Fibroblast of pulmonary artery (primary cell): ENCODE data around the gene BICDL1.

ENCODE experiments used
- DNase-seq: peaks from one replicate; pipeline ENCODE4 v3.0.0-alpha.2; 2010; ENCODE audit warnings: low read depth
- H3K4me3 ChIP-seq: replicated peaks from 2 replicates; pipeline ENCODE4 v1.5.1; 2011; ENCODE audit warnings: low read depth, mild to moderate bottlenecking, control low read depth, low read length, moderate library complexity
- TF ChIP-seq, protein P1 (sequence below): IDR thresholded peaks from 2 replicates; pipeline ENCODE4 v1.5.1; 2011; ENCODE audit warnings: mild to moderate bottlenecking, control low read depth, low read length, inconsistent platforms; ENCODE audit errors: missing control alignments

The BICDL1 gene

GRCh38 chr12:120054293-120054692 is 65.3 kb downstream of the BICDL1 start:
- DNase-seq = no peak
- H3K4me3 ChIP-seq = no peak overlapping the region
- TF ChIP-seq, protein P1, sequence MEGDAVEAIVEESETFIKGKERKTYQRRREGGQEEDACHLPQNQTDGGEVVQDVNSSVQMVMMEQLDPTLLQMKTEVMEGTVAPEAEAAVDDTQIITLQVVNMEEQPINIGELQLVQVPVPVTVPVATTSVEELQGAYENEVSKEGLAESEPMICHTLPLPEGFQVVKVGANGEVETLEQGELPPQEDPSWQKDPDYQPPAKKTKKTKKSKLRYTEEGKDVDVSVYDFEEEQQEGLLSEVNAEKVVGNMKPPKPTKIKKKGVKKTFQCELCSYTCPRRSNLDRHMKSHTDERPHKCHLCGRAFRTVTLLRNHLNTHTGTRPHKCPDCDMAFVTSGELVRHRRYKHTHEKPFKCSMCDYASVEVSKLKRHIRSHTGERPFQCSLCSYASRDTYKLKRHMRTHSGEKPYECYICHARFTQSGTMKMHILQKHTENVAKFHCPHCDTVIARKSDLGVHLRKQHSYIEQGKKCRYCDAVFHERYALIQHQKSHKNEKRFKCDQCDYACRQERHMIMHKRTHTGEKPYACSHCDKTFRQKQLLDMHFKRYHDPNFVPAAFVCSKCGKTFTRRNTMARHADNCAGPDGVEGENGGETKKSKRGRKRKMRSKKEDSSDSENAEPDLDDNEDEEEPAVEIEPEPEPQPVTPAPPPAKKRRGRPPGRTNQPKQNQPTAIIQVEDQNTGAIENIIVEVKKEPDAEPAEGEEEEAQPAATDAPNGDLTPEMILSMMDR = no peak

GRCh38 chr12:120055231-120056000 is 66.4 kb downstream of the BICDL1 start:
- no peak overlapping the region for H3K4me3 ChIP-seq
- TF ChIP-seq, protein P1 = no peak
- no peak for DNase-seq

DNA sequence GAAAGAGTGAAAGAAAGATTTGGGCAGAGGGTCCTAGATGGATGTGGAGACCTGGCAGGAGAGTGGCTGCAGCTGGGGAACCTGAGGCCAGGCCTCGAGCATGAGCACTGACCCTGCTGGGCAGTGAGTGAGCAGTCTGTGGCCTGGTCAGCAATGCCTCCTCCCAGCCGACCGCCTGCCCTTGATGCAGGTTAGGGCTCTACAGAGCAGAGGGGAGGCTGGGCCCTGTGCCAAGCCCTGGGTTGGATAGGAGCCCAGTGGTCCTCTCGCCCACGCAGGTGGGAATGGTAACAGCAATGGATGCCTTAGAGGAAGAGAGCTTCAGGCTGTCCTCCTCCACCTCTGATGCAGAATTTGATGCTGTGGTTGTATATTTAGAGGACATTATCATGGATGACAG is 67.7 kb downstream of the BICDL1 start:
- DNase-seq = no peak
- TF ChIP-seq, protein P1 = no peak

GRCh38 chr12:120060196-120060595 is 71.2 kb downstream of the BICDL1 start:
- peak; percentile 9 for DNase-seq
- H3K4me3 ChIP-seq = no peak overlapping the region
- TF ChIP-seq, protein P1 = no peak

More for the DNA sequence above, 67.7 kb downstream of the BICDL1 start:
- H3K4me3 ChIP-seq = no peak overlapping the region

GRCh38 chr12:120060717-120061116 is 71.7 kb downstream of the BICDL1 start:
- H3K4me3 ChIP-seq = no peak overlapping the region
- no peak for DNase-seq
- TF ChIP-seq, protein P1 = no peak

- TF ChIP-seq, protein P1 = no peak
- DNase-seq = no peak
- H3K4me3 ChIP-seq = no peak overlapping the region
These were observed 72.7 kb downstream of the BICDL1 start for GRCh38 chr12:120061575-120062214.
